OCI-M2 (cell line): ENCODE data around the gene MACROH2A1.

Experiments
- DNase-seq: peaks from one replicate; lab custom pipeline; 2025; ENCODE audit not compliant: unreplicated experiment; lab: John Stamatoyannopoulos, UW

The MACROH2A1 gene

GRCh38 chr5:135333732-135334515 is 65.1 kb downstream of the MACROH2A1 start:
- no peak for DNase-seq

- no peak for DNase-seq
These were observed 66.4 kb downstream of the MACROH2A1 start for GRCh38 chr5:135332519-135333150.

- DNase-seq, result no peak
These were observed 67.4 kb downstream of the MACROH2A1 start for GRCh38 chr5:135331612-135332011.

- no peak for DNase-seq
These were observed 68.3 kb downstream of the MACROH2A1 start for GRCh38 chr5:135330798-135331096.

DNA sequence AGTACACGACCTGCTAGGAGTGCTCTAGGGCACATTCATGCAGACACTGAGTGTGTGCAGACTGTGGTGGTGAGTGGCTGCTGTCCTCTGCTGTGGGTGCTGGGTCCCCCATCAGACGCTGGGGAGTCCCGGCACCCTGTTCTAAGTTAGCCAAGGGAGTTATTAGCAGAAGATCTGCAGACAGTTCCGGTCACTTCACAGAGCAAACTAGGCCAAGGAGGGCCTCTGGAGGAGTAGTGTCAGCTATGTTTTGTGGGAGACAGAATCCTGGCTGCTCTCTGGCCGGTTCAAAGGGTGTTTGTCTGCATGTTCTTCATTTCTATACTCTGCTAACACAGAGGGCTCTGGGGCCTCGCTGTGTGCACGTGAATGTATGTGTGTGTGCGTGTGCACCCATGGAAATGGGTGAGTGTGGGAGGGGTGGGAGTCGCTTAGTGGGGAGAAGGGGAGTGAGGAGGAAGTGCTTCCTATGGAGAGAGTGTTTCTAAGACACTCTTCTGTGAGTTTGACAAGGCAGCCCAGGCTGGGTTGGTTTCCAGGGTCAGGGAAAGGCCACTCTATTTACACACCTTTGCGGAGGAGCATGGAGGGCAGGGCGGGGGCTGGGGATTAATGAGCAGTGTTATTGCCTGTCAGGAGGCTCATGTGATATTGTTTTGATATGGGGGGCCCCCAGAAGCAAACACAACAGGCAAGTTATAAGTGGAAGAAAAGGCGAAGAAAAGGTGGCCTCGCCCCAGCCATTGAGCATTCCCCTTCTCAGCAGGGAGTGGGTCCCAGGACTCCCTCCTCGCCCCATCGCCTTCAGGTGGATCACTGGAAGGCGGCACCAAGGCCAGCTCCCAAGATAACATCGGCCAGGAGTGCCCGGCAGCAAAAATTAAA is 68.9 kb downstream of the MACROH2A1 start:
- DNase-seq, result no peak

- DNase-seq, result no peak
These were observed 69.7 kb downstream of the MACROH2A1 start for GRCh38 chr5:135329066-135329912.

- no peak for DNase-seq
These were observed 70.8 kb downstream of the MACROH2A1 start for GRCh38 chr5:135328128-135328687.

DNA sequence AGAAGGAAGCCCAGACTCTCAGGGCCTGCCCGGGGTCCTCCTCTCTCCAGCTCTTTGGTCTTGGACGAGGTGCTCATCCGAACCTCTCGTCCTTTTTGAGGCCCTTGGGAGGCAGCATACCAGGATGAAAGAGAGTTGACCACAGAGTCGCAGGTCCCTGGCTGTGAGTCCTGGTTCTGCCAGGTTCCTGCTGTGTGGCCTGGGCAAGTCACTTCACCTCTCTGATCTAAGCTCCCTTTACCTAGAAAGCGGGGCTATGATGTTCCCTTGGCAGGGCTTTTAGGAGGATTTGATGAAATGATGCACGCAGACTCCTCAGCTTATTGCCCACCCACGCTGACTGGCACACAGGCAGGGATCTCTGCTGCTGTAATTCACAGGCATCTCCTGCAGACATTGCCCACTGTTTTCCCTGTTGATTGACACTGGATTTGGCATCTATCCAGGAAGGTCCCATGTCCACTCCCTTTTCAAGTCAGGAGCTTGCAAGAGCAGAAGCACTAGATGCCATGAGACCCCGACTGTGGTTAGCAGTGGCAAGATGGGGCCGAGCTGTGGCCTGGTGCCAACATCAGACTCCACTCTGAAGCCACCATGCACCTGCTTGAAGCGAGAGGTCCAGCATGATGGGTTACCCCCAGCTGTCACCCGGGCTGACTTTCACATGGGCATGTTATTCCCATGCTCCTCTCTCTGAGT is 71.5 kb downstream of the MACROH2A1 start:
- DNase-seq, result no peak

DNA sequence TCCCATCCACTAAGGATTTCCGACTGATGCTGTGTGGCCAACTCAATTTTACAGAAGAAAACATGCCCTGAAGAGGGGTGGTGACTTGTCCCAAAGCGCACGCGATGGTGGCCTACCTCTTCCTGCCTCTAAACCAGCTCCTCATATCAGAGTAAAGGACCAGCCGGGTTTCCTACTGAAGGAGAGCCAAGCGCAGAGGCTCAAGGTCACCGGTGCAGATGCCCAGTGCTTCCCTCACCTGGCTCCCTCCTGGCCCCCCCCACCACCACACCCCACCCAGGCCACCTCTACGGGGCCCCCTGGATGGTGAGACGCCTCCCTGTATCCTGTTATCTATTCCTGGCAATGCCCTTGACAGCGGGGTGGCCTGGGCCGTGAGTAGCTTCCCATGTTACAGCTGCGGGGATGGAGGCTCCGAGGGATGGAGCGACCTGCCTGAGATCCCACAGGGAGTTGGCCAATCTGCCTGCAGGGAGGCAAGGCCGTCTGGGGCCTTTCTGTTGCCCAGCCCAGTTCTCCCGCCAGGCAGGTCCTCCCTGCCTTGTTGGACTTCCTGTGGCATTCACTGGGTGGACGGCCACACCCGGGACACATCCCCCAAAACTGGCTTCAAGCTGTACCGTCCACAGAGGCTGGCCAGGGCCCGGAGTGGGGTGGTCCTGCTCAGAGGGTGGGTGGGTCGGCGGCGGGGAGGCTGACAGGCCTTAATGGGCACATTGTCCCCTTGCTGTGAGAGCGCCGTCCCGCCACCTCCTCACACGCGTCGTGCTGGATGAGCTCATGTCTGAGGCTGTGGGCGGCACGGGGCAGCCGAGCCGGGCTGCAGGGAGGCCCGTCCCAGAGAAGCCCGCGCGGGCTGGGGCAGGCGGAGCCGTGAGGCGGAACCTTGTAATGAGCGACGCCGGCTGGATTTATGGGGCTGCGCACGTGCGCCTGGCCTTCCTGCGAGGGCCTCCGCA is 72.5 kb downstream of the MACROH2A1 start:
- DNase-seq, result no peak

GRCh38 chr5:135324897-135325650 is 74.0 kb downstream of the MACROH2A1 start:
- no peak for DNase-seq

- no peak for DNase-seq
These were observed 74.9 kb downstream of the MACROH2A1 start for GRCh38 chr5:135324160-135324559.

DNA sequence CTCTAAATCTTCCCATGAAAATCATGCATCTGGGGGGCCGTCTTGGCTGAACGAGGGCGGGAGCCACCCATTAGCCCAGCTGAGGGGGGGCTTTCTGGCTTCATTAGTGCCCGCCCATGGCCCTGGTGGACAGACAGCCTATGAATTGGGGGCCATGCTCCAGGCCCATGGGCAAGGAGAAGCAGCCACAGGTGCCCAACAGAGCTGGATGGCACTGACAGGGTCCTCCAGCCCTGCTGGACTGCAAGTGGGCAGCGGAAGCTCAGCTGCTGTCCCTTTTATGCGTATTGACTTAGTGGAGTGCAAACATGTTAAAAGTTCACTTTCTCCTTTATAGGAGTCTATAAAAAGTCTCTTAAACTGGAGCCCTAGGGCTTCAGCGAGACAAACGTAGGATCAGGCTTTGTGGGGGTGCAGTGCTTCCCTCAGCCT is 75.3 kb downstream of the MACROH2A1 start:
- no peak for DNase-seq

DNA sequence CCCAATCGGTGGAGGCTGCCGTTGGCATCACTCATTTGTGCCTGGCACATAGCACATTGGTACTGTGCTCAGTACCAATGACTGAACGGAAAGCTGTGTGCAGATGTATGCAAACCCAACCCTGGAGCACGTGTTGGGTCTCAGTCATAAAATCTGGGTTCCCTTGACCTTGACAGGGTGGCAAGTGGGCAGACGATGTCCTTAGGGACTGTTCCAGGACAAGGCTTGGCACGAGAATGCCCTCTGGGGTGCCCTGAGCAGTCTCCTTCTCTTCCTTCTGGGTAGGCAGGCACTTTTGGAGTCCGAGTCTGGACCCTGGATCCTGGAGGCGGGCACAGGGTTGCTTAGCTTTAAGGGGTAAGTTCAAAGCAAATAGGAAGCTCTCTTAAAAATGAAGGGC is 75.8 kb downstream of the MACROH2A1 start:
- no peak for DNase-seq

DNA sequence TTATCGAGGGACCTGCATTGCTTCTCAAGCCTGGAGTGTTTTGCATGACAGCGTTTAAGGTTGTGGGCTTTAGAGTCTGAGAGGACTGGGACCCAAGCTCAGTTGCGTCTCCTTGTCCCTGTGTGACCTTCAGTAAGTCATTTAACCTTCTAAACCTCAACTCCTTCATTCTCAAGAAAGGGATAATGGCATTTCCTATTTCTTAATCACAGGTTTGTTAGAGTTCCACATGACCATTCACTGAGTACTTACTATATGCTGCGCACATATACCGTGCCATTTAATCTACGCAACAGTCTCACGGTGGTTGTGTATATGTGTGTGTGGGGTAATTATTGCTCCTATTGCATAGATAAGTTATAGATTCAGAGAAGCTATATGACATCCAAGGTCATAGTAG is 76.3 kb downstream of the MACROH2A1 start:
- DNase-seq, result no peak

GRCh38 chr5:135322271-135322670 is 76.8 kb downstream of the MACROH2A1 start:
- DNase-seq, result no peak

DNA sequence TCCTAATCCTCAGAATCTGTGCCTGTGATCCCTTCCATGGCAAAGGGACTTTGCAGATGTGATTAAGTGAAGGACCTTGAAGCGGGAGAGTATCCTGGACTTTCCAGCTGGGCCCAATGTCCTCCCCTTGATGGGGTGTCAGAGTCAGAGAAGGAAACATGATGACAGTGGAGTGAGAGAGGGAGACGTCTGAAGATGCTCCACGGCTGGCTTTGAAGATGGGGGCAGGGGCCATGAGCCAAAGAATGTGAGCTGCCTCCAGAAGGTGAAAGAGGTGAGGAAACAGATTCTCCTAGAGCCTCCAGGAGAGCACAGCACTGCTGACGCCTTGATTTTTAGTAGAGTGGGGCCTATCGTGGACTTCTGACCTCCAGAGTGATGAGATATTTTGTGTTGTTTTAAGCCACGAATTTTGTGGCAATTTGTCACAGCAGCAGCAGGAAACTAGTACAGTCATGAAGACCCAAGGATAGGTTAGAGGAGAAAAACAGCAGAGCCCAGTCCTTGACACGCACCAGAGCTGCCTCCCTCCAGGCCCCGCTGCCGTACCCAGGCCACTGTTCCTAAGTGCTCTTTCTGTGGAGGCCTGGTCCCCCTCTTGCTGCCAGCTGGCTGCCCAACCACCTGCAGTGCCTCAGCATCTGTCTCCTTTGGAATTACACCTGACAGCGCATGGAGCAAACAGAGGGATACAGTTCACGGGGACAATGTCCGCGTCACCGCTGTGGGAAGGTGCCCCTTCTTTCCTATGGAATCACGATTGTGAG is 78.1 kb downstream of the MACROH2A1 start:
- DNase-seq, result no peak

DNA sequence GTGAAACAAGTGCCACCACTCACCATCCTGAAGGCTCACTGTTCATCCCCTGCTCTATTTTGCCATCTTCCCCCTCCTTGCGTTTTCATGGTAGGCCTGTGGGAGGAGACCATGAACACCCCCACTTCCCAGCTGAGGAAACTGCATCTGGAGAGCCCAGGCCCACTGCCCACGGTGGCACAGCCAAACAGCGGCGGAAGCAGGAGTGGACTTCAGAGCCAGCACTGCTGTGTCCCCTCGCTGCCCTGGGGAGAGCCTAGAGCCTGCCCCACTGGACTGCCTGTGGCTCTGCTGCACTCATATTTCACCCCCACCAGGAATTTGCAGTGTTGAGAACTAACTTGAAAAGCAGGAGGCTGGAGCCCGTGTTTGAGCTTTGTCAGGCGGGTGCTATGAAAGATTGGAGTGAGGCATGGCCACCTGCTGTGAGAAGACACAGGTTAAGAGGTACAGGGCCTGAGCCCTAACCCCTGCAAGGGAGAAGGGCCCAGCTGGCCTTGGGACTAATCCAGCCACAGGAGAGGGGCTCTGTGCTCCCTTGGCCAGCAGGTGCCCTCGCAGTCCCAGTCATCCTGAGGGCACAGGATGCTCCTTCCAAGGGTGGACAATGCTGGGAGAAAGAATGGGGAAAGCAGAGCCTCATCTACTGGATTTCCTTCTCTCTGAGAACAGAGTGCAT is 79.0 kb downstream of the MACROH2A1 start:
- no peak for DNase-seq
